ENCODE measurements around the gene BBX.

- no peak for TF ChIP-seq CTCF (IDR thresholded peaks at IDR 0.05)
- no peak for TF ChIP-seq POLR2A (IDR thresholded peaks at IDR 0.05)
Measured at GRCh38 chr3:107739227-107739626, 216.5 kb downstream of the BBX start.
